ENCODE measurements around the gene DMAP1.

DNA sequence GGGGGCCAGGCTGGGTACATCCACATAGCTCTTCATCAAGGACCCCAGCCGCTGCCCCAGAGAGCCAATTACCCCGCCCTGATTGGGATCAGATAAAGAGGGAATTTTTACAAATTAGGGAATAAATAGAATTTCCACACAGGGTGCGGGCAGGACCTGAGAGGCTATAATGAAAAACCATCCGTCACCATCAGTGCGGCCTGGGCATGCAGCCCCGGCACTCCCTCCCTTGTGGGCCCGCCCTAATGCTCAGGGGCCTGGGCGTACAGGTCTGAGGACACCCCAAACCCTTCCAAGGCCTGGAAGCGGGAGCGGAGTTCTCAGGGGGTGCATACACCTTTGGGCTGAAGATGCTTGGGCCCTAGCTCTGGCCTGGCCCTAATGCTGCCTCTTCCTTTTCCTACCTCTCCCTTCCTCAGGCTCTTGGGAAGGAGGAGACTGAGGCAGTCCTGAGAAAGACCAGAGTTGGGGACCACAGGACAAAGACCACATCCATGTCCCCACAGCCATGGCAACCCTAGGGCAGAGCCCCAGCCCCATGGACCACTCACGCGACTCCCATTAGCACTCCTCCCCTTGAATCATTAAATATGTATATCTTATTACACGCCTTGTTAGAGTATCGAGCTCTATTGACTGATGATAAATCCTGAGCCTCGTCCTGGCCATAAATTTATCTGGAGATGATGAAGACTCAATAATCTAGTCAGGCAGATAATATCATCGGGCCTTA lies 16.3 kb downstream of the DMAP1 start:
- TF ChIP-seq, protein P1, sequence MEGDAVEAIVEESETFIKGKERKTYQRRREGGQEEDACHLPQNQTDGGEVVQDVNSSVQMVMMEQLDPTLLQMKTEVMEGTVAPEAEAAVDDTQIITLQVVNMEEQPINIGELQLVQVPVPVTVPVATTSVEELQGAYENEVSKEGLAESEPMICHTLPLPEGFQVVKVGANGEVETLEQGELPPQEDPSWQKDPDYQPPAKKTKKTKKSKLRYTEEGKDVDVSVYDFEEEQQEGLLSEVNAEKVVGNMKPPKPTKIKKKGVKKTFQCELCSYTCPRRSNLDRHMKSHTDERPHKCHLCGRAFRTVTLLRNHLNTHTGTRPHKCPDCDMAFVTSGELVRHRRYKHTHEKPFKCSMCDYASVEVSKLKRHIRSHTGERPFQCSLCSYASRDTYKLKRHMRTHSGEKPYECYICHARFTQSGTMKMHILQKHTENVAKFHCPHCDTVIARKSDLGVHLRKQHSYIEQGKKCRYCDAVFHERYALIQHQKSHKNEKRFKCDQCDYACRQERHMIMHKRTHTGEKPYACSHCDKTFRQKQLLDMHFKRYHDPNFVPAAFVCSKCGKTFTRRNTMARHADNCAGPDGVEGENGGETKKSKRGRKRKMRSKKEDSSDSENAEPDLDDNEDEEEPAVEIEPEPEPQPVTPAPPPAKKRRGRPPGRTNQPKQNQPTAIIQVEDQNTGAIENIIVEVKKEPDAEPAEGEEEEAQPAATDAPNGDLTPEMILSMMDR (IDR thresholded peaks at IDR 0.05 in 2 of 3, conservative IDR thresholded peaks at IDR 0.05 in 1 of 3; ENCODE audit: insufficient read depth in 2 of 3, low read depth in 1 of 3, low read length in 3 of 3): no peak
- no peak for TF ChIP-seq SRF (CRISPR knock-in tag; IDR thresholded peaks at IDR 0.05)
- TF ChIP-seq, protein P2, sequence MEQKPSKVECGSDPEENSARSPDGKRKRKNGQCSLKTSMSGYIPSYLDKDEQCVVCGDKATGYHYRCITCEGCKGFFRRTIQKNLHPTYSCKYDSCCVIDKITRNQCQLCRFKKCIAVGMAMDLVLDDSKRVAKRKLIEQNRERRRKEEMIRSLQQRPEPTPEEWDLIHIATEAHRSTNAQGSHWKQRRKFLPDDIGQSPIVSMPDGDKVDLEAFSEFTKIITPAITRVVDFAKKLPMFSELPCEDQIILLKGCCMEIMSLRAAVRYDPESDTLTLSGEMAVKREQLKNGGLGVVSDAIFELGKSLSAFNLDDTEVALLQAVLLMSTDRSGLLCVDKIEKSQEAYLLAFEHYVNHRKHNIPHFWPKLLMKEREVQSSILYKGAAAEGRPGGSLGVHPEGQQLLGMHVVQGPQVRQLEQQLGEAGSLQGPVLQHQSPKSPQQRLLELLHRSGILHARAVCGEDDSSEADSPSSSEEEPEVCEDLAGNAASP (IDR thresholded peaks at IDR 0.05): no peak
- no peak for TF ChIP-seq POLR2A (conservative IDR thresholded peaks at IDR 0.05)
- TF ChIP-seq, protein P3, sequence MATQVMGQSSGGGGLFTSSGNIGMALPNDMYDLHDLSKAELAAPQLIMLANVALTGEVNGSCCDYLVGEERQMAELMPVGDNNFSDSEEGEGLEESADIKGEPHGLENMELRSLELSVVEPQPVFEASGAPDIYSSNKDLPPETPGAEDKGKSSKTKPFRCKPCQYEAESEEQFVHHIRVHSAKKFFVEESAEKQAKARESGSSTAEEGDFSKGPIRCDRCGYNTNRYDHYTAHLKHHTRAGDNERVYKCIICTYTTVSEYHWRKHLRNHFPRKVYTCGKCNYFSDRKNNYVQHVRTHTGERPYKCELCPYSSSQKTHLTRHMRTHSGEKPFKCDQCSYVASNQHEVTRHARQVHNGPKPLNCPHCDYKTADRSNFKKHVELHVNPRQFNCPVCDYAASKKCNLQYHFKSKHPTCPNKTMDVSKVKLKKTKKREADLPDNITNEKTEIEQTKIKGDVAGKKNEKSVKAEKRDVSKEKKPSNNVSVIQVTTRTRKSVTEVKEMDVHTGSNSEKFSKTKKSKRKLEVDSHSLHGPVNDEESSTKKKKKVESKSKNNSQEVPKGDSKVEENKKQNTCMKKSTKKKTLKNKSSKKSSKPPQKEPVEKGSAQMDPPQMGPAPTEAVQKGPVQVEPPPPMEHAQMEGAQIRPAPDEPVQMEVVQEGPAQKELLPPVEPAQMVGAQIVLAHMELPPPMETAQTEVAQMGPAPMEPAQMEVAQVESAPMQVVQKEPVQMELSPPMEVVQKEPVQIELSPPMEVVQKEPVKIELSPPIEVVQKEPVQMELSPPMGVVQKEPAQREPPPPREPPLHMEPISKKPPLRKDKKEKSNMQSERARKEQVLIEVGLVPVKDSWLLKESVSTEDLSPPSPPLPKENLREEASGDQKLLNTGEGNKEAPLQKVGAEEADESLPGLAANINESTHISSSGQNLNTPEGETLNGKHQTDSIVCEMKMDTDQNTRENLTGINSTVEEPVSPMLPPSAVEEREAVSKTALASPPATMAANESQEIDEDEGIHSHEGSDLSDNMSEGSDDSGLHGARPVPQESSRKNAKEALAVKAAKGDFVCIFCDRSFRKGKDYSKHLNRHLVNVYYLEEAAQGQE (IDR thresholded peaks at IDR 0.05; ENCODE audit: borderline replicate concordance): no peak
- TF ChIP-seq, protein P3 (CRISPR knock-in tag; IDR thresholded peaks at IDR 0.05; ENCODE audit: low read depth): no peak
- TF ChIP-seq NR2C1 (IDR thresholded peaks at IDR 0.05): no peak
- TF ChIP-seq NR2C1 (tag; IDR thresholded peaks at IDR 0.05): no peak
- TF ChIP-seq PML (IDR thresholded peaks at IDR 0.05; ENCODE audit: low read length): no peak

Data from K562 (cell line).